ENCODE measurements around the gene ABCA3.

DNA sequence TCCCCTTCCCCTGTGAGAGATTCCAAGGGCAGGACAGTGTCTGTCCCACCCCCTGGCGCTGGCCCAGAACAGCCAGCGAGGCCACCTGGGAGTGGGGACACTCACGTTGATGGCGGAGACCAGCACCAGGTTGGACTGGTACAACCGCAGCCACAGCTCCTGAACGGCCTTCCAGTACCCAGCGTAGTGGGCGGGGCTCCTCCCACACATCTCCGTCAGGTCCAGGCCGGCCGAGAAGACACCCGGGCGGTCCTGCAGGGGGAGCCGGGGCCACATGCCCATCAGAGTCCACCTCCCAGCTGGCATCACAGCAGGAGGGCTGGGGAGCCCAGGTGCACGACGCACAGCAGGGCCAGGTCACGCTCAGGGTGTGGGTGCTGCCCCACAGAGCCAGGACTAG is 96.2 kb downstream of the ABCA3 start:
- TF ChIP-seq POLR2AphosphoS5 (IDR thresholded peaks at IDR 0.05; ENCODE audit: low read depth, low read length): no peak
- no peak for TF ChIP-seq REST (IDR thresholded peaks at IDR 0.05; ENCODE audit: insufficient read depth in 1 of 2, low read depth in 2 of 2, low read length in 2 of 2)
- no peak for TF ChIP-seq TAF1 (IDR thresholded peaks at IDR 0.05; ENCODE audit: borderline replicate concordance, insufficient read depth, low read length)
- no peak for TF ChIP-seq SIN3A (IDR thresholded peaks at IDR 0.05; ENCODE audit: borderline replicate concordance, insufficient read depth, low read length)
